ENCODE results near the gene GVQW3. TPM values are rescaled to one million over a fixed set of nuclear protein-coding genes. Genes with fewer than 3 reads are reported as not detected.

GVQW3 gene
- polyA plus RNA-seq, 1 experiment: 1.7 TPM

- Histone ChIP-seq H3K4me3 (ENCODE audit: low read depth, low read length) (no peak overlapping the region), H3K27me3 (ENCODE audit: control insufficient read depth, insufficient read depth, low read length) (peaks cover 2% of the 10 kb centered on the region), H3K27ac (ENCODE audit: low read depth, low read length) (no peak overlapping the region), H3K9me3 (ENCODE audit: control insufficient read depth, insufficient read depth, low read length) (peaks cover 3% of the 10 kb centered on the region; the same call in 1 of the 2 replicates)
- no peak for TF ChIP-seq CTCF (IDR thresholded peaks at IDR 0.05; ENCODE audit: low read depth, low read length)
- no peak for DNase-seq (ENCODE audit: low read depth, low spot score)
- POLR2A ChIA-PET: no interaction called here
- CTCF ChIA-PET: no interaction called here
Observed at GRCh38 chr11:76436020-76436419, 54.9 kb downstream of the GVQW3 start.

GRCh38 chr11:76443268-76443980 lies 62.3 kb downstream of the GVQW3 start:
- DNase-seq (ENCODE audit: low read depth, low spot score): no peak
- Histone ChIP-seq H3K4me3 (ENCODE audit: low read depth, low read length) (peak overlapping the region; percentile 95), H3K27me3 (ENCODE audit: control insufficient read depth, insufficient read depth, low read length) (no peaks in the 10 kb centered on the region), H3K9me3 (ENCODE audit: control insufficient read depth, insufficient read depth, low read length) (peaks cover 5% of the 10 kb centered on the region; the same call in 1 of the 2 replicates), H3K27ac (ENCODE audit: low read depth, low read length) (no peak overlapping the region)
- TF ChIP-seq CTCF (IDR thresholded peaks at IDR 0.05; ENCODE audit: low read depth, low read length): no peak
- ChIA-PET POLR2A (no interaction called here), CTCF (interaction anchor here (1.2 kb wide), 1 partner anchor 16 kb away, joined by 3 read pairs; no protein-coding TSS in a partner anchor)

GRCh38 chr11:76444065-76444383 lies 62.9 kb downstream of the GVQW3 start:
- Histone ChIP-seq H3K4me3 (ENCODE audit: low read depth, low read length) (peak overlapping the region; percentile 95), H3K27ac (ENCODE audit: low read depth, low read length) (peak overlapping the region; percentile 93), H3K9me3 (ENCODE audit: control insufficient read depth, insufficient read depth, low read length) (peaks cover 5% of the 10 kb centered on the region; the same call in 1 of the 2 replicates), H3K27me3 (ENCODE audit: control insufficient read depth, insufficient read depth, low read length) (no peaks in the 10 kb centered on the region)
- no peak for DNase-seq (ENCODE audit: low read depth, low spot score)
- POLR2A ChIA-PET: no interaction called here
- TF ChIP-seq CTCF (IDR thresholded peaks at IDR 0.05; ENCODE audit: low read depth, low read length): no peak
- CTCF ChIA-PET: no interaction called here

GRCh38 chr11:76444384-76445120 lies 63.4 kb downstream of the GVQW3 start, which contains the start of gene EMSY:
Gene EMSY, plus strand, starts transcription at chr11:76445018. Its CDS starts 1,921 bp downstream, at chr11:76446939.
- DNase-seq (ENCODE audit: low read depth, low spot score): peak; percentile 99
- Histone ChIP-seq H3K27me3 (ENCODE audit: control insufficient read depth, insufficient read depth, low read length) (no peaks in the 10 kb centered on the region), H3K4me3 (ENCODE audit: low read depth, low read length) (peak within 1 kb of the TSS; percentile 95), H3K9me3 (ENCODE audit: control insufficient read depth, insufficient read depth, low read length) (peaks cover 5% of the 10 kb centered on the region; the same call in 1 of the 2 replicates), H3K27ac (ENCODE audit: low read depth, low read length) (peak within 1 kb of the TSS; percentile 93)
- TF ChIP-seq CTCF (IDR thresholded peaks at IDR 0.05; ENCODE audit: low read depth, low read length): no peak
- ChIA-PET POLR2A (interaction anchor here (0.7 to 1.0 kb wide), 2 partner anchors 12 to 1952 kb away, joined by 3 to 4 read pairs; no protein-coding TSS in a partner anchor), CTCF (no interaction called here)
